MCF 10A (cell line): ENCODE results near the gene GTSE1. TPM values are rescaled to one million over a fixed set of nuclear protein-coding genes. Genes with fewer than 3 reads are reported as not detected.

Source experiments
- BruUV-seq: library from RNA; stranded (reverse); fragments of 400-500 nt; replicated peaks from 2 replicates; lab custom pipeline; 2021; lab: Mats Ljungman, UMichigan
- CTCF ChIA-PET: fragments of 300-600 bp; sonication (Branson Sonifier 250); formaldehyde crosslinking; extraction: SDS; loops from one replicate; lab custom pipeline; 2021; ENCODE audit warnings: antibody characterized with exemption, inconsistent platforms; lab: Yijun Ruan, JAX
- POLR2A ChIA-PET: fragments of 300-600, 350-650 bp; sonication (Branson Sonifier 250); formaldehyde crosslinking; extraction: SDS; loops from one replicate; lab custom pipeline; 2020; ENCODE audit warnings: antibody characterized with exemption, inconsistent platforms; lab: Yijun Ruan, JAX
- DNase-seq: peaks from one replicate; pipeline ENCODE4 v3.0.0-alpha.2; 2018; ENCODE audit not compliant: unreplicated experiment
- H3K27ac Mint-ChIP-seq: one replicate; pipeline ENCODE4 v1.8.0; 2022; ENCODE audit warnings: mild to moderate bottlenecking, low read depth, mixed read lengths; ENCODE audit not compliant: unreplicated experiment
- H3K27me3 Mint-ChIP-seq: one replicate; pipeline ENCODE4 v1.8.0; 2022; ENCODE audit warnings: mixed read lengths; ENCODE audit not compliant: insufficient read depth, unreplicated experiment
- H3K36me3 Mint-ChIP-seq: one replicate; pipeline ENCODE4 v1.8.0; 2022; ENCODE audit warnings: mild to moderate bottlenecking, moderate library complexity, mixed read lengths; ENCODE audit not compliant: insufficient read depth, unreplicated experiment
- H3K4me1 Mint-ChIP-seq: one replicate; pipeline ENCODE4 v1.8.0; 2022; ENCODE audit warnings: mixed read lengths; ENCODE audit not compliant: insufficient read depth, unreplicated experiment
- H3K4me3 Mint-ChIP-seq: one replicate; pipeline ENCODE4 v1.8.0; 2022; ENCODE audit warnings: mild to moderate bottlenecking, moderate library complexity, mixed read lengths; ENCODE audit not compliant: unreplicated experiment
- H3K9me3 Mint-ChIP-seq: one replicate; pipeline ENCODE4 v1.8.0; 2022; ENCODE audit warnings: mixed read lengths; ENCODE audit not compliant: unreplicated experiment
- CTCF ChIP-seq: fragments of 200-600 bp; IDR thresholded peaks from one replicate; pipeline ENCODE4 v1.8.0; 2022; ENCODE audit warnings: antibody characterized with exemption, mild to moderate bottlenecking; ENCODE audit not compliant: unreplicated experiment
- intact Hi-C: fragments of 100-400 bp; cut with micrococcal nuclease; formaldehyde crosslinking; loops from 2 replicates; pipeline ENCODE4 v1.14.1; 2022
- total RNA-seq: library from RNA; stranded (reverse); gene quantifications from 2 replicates; pipeline ENCODE4 v1.2.3, GENCODE V29; 2022

GTSE1 gene
- total RNA-seq, 1 experiment from 2014 or later = 19.9 TPM

GRCh38 chr22:46351131-46351735, 54.6 kb downstream of the GTSE1 start:
- Mint-ChIP-seq H3K4me3 (no peak overlapping the region), H3K4me1 (peaks cover 16% of the 10 kb centered on the region), H3K9me3 (no peaks in the 10 kb centered on the region), H3K27me3 (no peaks in the 10 kb centered on the region), H3K27ac (no peak overlapping the region), H3K36me3 (peaks cover 73% of the 10 kb centered on the region)
- CTCF ChIA-PET = interaction anchor here (0.5 kb wide), 1 partner anchor 278 kb away, joined by 3 read pairs; no protein-coding TSS in a partner anchor
- POLR2A ChIA-PET = interaction anchor here (0.6 kb wide), 1 partner anchor 18 kb away, joined by 3 read pairs; no protein-coding TSS in a partner anchor
- no peak for TF ChIP-seq CTCF
- intact Hi-C loops = no loop called here
- BruUV-seq = no TSS peak
- DNase-seq = no peak

- DNase-seq = no peak
- no peak overlapping the region for H3K4me3 Mint-ChIP-seq
- TF ChIP-seq CTCF = no peak
- peaks cover 68% of the 10 kb centered on the region for H3K36me3 Mint-ChIP-seq
- H3K27ac Mint-ChIP-seq = no peak overlapping the region
- BruUV-seq = no TSS peak
- H3K27me3 Mint-ChIP-seq = no peaks in the 10 kb centered on the region
- no peaks in the 10 kb centered on the region for H3K9me3 Mint-ChIP-seq
- ChIA-PET POLR2A (interaction anchor here (0.6 to 1.8 kb wide), 2 partner anchors 15 to 17 kb away, joined by 3 to 7 read pairs; no protein-coding TSS in a partner anchor), CTCF (interaction anchor here (0.5 to 0.8 kb wide), 2 partner anchors 190 to 279 kb away, joined by 3 to 6 read pairs; no protein-coding TSS in a partner anchor)
- peaks cover 16% of the 10 kb centered on the region for H3K4me1 Mint-ChIP-seq
- intact Hi-C loops = no loop called here
These were observed 55.1 kb downstream of the GTSE1 start for GRCh38 chr22:46351767-46352166.

GRCh38 chr22:46352276-46352675, 55.6 kb downstream of the GTSE1 start:
- CTCF ChIA-PET = interaction anchor here (0.5 to 0.8 kb wide), 3 partner anchors 31 to 189 kb away, joined by 3 to 6 read pairs (median 3); no protein-coding TSS in a partner anchor

More at GRCh38 chr22:46352276-46352675, 55.6 kb downstream of the GTSE1 start:
- peaks cover 16% of the 10 kb centered on the region for H3K4me1 Mint-ChIP-seq
- intact Hi-C loops = no loop called here
- no peaks in the 10 kb centered on the region for H3K27me3 Mint-ChIP-seq
- H3K9me3 Mint-ChIP-seq = no peaks in the 10 kb centered on the region
- H3K36me3 Mint-ChIP-seq = peaks cover 63% of the 10 kb centered on the region
- no TSS peak for BruUV-seq
- H3K27ac Mint-ChIP-seq = no peak overlapping the region
- TF ChIP-seq CTCF = no peak
- DNase-seq = no peak
- POLR2A ChIA-PET = interaction anchor here (1.8 kb wide), 1 partner anchor 16 kb away, joined by 7 read pairs; no protein-coding TSS in a partner anchor
- no peak overlapping the region for H3K4me3 Mint-ChIP-seq
